ENCODE data around the gene CD81.
"Not testable (repeated sequence)": the region's sequence is repeated elsewhere in the genome, so short reads cannot be mapped to it uniquely, and the experiment has no call there.

CD81 gene

GRCh38 chr11:2357246-2357645 is 19.9 kb upstream of the CD81 start:
- no peak for DNase-seq (ENCODE audit: low spot score)
- in situ Hi-C loops (cut with MboI; ENCODE audit: low pct_unique_long_range_greater_than_20kb, low sequenced_read_pairs, unreplicated experiment) = no loop called here
- TF ChIP-seq CTCF (IDR thresholded peaks at IDR 0.05; ENCODE audit: extremely low read depth, insufficient read depth, missing control alignments) = no peak

GRCh38 chr11:2357651-2358050 is 19.5 kb upstream of the CD81 start:
- DNase-seq (ENCODE audit: low spot score); in situ Hi-C loops (cut with MboI; ENCODE audit: low pct_unique_long_range_greater_than_20kb, low sequenced_read_pairs, unreplicated experiment): not testable (repeated sequence)

- no peak for DNase-seq (ENCODE audit: low spot score)
- no peak for TF ChIP-seq CTCF (IDR thresholded peaks at IDR 0.05; ENCODE audit: extremely low read depth, insufficient read depth, missing control alignments)
Measured at GRCh38 chr11:2358754-2359442, 18.2 kb upstream of the CD81 start.

GRCh38 chr11:2359557-2359956 is 17.6 kb upstream of the CD81 start:
- DNase-seq (ENCODE audit: low spot score) = no peak

More at GRCh38 chr11:2358754-2359442, 18.2 kb upstream of the CD81 start:
- in situ Hi-C loops (cut with MboI; ENCODE audit: low pct_unique_long_range_greater_than_20kb, low sequenced_read_pairs, unreplicated experiment) = no loop called here

GRCh38 chr11:2360081-2360642 is 16.9 kb upstream of the CD81 start:
- DNase-seq (ENCODE audit: low spot score) = no peak
- in situ Hi-C loops (cut with MboI; ENCODE audit: low pct_unique_long_range_greater_than_20kb, low sequenced_read_pairs, unreplicated experiment) = no loop called here
- TF ChIP-seq CTCF (IDR thresholded peaks at IDR 0.05; ENCODE audit: extremely low read depth, insufficient read depth, missing control alignments) = no peak

More at GRCh38 chr11:2359557-2359956, 17.6 kb upstream of the CD81 start:
- in situ Hi-C loops (cut with MboI; ENCODE audit: low pct_unique_long_range_greater_than_20kb, low sequenced_read_pairs, unreplicated experiment) = no loop called here
- TF ChIP-seq CTCF (IDR thresholded peaks at IDR 0.05; ENCODE audit: extremely low read depth, insufficient read depth, missing control alignments) = no peak

- TF ChIP-seq CTCF (IDR thresholded peaks at IDR 0.05; ENCODE audit: extremely low read depth, insufficient read depth, missing control alignments) = no peak
- in situ Hi-C loops (cut with MboI; ENCODE audit: low pct_unique_long_range_greater_than_20kb, low sequenced_read_pairs, unreplicated experiment) = no loop called here
- DNase-seq (ENCODE audit: low spot score) = no peak
Measured at GRCh38 chr11:2361565-2361964, 15.5 kb upstream of the CD81 start.

GRCh38 chr11:2362414-2362813 is 14.7 kb upstream of the CD81 start:
- no peak for DNase-seq (ENCODE audit: low spot score)
- in situ Hi-C loops (cut with MboI; ENCODE audit: low pct_unique_long_range_greater_than_20kb, low sequenced_read_pairs, unreplicated experiment) = no loop called here
- TF ChIP-seq CTCF (IDR thresholded peaks at IDR 0.05; ENCODE audit: extremely low read depth, insufficient read depth, missing control alignments) = no peak
